SW 1271 (cell line): ENCODE data around the gene APOL4.
"Not testable (repeated sequence)": the region's sequence is repeated elsewhere in the genome, so short reads cannot be mapped to it uniquely, and the experiment has no call there.

Experiments
- DNase-seq, 2 experiments: peaks; one replicate each; lab custom pipeline; 2025; lab: John Stamatoyannopoulos, UW

APOL4 gene

GRCh38 chr22:36231051-36231450 lies 29.4 kb upstream of the APOL4 start:
- DNase-seq, result not testable (repeated sequence)

- not testable (repeated sequence) for DNase-seq
Measured at GRCh38 chr22:36229649-36230048, 28.0 kb upstream of the APOL4 start.

- DNase-seq, result no peak
Measured at GRCh38 chr22:36228944-36229343, 27.3 kb upstream of the APOL4 start.

- not testable (repeated sequence) for DNase-seq
Measured at GRCh38 chr22:36228369-36228768, 26.8 kb upstream of the APOL4 start.

GRCh38 chr22:36227806-36228205 lies 26.2 kb upstream of the APOL4 start:
- DNase-seq, result no peak

- no peak for DNase-seq
Measured at GRCh38 chr22:36227396-36227795, 25.8 kb upstream of the APOL4 start.

GRCh38 chr22:36226189-36226588 lies 24.6 kb upstream of the APOL4 start:
- no peak for DNase-seq

GRCh38 chr22:36225333-36225922 lies 23.8 kb upstream of the APOL4 start:
- no peak for DNase-seq

GRCh38 chr22:36224245-36224644 lies 22.6 kb upstream of the APOL4 start:
- no peak for DNase-seq

- DNase-seq, result no peak
Measured at GRCh38 chr22:36223504-36223903, 21.9 kb upstream of the APOL4 start.

GRCh38 chr22:36222887-36223450 lies 21.4 kb upstream of the APOL4 start:
- DNase-seq, result no peak

- DNase-seq, result no peak
Measured at GRCh38 chr22:36221799-36222751, 20.5 kb upstream of the APOL4 start.

- no peak for DNase-seq
Measured at GRCh38 chr22:36220451-36220921, 18.9 kb upstream of the APOL4 start.

GRCh38 chr22:36218648-36219193 lies 17.1 kb upstream of the APOL4 start:
- no peak for DNase-seq

GRCh38 chr22:36215981-36216380 lies 14.4 kb upstream of the APOL4 start:
- DNase-seq, result no peak

- no peak for DNase-seq
Measured at GRCh38 chr22:36213586-36213985, 12.0 kb upstream of the APOL4 start.

- no peak for DNase-seq
Measured at GRCh38 chr22:36212901-36213300, 11.3 kb upstream of the APOL4 start.

GRCh38 chr22:36211237-36211861 lies 9.7 kb upstream of the APOL4 start:
- no peak for DNase-seq

GRCh38 chr22:36210224-36210623 lies 8.6 kb upstream of the APOL4 start:
- no peak for DNase-seq

GRCh38 chr22:36209488-36209908 lies 7.9 kb upstream of the APOL4 start:
- not testable (repeated sequence) for DNase-seq

GRCh38 chr22:36208914-36209313 lies 7.3 kb upstream of the APOL4 start:
- no peak for DNase-seq

- no peak for DNase-seq
Measured at GRCh38 chr22:36208162-36208765, 6.7 kb upstream of the APOL4 start.
